GM12875 (cell line): Measurements from ENCODE around the gene SPDYE5.
A peak's percentile ranks its signal among the peaks of the same experiment; 100 is the strongest.
"Not testable (repeated sequence)": the region's sequence is repeated elsewhere in the genome, so short reads cannot be mapped to it uniquely, and the experiment has no call there.

ENCODE experiments used
- H3K4me3 ChIP-seq: one replicate; pipeline ENCODE4 v1.5.1; 2011; ENCODE audit warnings: low read depth, low read length, control low read depth

SPDYE5 gene, protein sequence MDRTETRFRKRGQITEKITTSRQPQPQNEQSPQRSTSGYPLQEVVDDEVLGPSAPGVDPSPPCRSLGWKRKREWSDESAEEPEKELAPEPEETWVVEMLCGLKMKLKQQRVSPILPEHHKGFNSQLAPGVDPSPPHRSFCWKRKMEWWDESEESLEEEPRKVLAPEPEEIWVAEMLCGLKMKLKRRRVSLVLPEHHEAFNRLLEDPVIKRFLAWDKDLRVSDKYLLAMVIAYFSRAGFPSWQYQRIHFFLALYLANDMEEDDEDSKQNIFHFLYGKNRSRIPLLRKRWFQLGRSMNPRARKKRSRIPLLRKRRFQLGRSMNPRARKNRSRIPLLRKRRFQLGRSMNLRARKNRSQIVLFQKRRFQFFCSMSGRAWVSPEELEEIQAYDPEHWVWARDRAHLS

DNA sequence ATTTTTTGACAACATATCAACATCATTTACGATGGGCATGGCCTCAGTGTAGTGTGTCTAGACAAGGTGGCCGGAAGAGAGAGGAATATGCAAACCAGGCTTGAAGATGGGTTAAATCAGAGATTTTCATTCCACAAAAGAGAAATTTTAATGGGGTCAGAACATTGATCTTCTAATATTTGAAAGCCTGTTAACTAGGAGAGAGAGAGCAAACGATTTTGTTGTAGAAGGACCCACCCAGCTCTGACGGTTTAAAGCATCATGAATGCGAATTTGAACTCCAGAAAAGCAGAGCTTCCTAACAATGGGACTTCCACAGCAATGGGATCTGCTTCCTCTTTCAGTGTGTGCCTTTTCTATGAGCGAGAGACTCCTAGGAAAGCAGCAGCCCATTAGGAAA, at the start of gene SPDYE5:
Gene SPDYE5, plus strand, starts transcription at position 301 of the 400 bp plus-strand sequence. CDS start 1,728 bp downstream, outside the sequence.
- H3K4me3 ChIP-seq: not testable (repeated sequence)

GRCh38 chr7:75442465-75443111, 49.5 kb upstream of the SPDYE5 start:
- H3K4me3 ChIP-seq: peak overlapping the region; percentile 55

- not testable (repeated sequence) for H3K4me3 ChIP-seq
These were observed 42.2 kb upstream of the SPDYE5 start for GRCh38 chr7:75449946-75450345.

DNA sequence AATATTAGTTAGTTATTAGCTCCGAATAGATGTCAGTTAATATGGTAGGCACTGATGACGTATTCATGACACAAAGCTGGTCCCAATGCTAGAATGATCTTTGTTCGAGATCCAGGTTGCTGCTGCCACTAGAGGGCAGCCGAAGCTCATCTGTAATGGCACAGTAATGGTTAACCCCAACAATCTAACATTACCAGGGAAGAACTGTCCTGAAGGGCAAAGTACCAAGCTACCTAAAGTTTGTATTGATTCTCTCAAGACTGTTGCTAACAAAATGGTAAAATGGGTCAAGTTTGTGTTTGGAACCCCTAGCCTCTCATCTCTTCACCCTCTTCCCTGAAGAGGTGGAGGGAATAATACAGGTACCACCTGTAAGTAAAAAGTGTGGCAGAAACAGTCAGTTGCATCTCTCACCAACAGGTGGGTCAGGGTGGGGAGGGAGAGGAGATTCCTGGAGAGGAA, 39.6 kb upstream of the SPDYE5 start:
- not testable (repeated sequence) for H3K4me3 ChIP-seq

DNA sequence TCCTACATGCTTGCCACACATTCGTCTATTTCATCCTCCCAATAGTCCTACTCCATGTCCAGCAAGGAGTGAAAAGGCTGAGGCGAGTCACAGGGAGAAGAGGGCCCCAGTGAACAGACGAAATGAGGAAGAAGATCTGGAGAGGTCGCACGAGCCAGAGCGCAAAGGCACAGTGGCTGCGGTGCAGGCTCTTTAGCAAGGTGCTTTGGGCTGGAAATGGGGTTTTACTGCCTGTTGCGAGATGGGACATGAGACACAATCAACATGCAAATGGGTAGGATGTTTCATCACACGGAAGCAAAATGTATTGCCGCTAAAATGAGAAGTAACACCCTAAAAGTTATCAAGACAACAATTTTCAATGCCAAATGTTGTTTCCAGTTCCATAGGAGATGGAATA, 35.7 kb upstream of the SPDYE5 start:
- not testable (repeated sequence) for H3K4me3 ChIP-seq

DNA sequence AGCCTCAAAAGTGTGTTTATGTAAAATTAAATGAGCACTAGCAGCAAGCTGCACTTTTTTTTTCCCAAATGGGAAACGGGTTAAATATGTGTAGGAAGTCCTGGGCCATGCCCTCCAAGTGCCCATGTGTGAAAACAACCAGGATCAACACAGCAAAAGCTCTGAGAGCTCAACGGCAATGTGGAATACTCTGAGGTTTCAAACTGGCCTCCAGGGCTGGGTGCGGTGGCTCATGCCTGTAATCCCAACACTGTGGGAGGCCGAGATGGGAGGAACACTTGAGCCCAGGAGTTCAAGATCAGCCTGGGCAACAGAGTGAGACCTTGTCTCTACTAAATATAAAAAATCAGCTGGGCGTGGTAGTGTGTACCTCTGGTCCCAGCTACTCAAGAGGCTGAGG, 34.1 kb upstream of the SPDYE5 start:
- not testable (repeated sequence) for H3K4me3 ChIP-seq

DNA sequence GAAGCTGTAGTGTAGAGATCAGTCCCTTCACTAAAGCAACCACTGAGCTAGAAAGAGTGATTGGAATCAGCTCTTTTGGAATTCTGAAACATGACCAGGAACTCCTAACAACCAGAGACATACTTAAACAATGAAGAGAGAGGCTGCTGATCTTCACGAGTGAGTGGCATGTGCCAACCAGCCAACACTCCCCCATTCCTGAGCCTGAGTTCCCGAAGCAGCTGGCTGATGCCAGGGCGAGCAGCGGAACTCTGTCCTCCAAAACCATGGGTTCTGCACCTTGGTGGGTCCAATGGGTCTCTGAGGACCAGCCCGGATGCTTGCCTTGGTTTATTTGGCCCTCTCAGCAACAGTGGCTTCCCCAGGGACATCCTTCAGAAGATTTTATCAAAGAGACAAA, 31.6 kb upstream of the SPDYE5 start:
- not testable (repeated sequence) for H3K4me3 ChIP-seq

DNA sequence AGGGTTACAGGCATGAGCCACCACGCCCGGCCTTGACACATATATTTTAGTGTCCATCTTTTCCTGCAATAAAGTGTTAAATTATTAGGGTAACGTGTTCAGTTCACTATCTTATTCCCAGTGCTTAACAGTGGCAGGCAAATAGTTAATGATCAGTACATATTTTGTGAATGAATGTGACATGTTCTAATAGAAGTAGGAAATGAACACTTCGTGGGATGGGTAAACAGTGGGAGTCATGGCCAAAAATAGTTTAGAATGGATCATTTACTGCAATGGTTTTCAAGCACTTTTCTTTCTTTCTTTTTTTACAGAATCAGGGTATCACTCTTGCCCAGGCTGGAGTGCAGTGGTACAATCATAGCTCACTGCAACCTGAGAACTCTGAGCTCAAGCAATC, 22.0 kb upstream of the SPDYE5 start:
- not testable (repeated sequence) for H3K4me3 ChIP-seq

DNA sequence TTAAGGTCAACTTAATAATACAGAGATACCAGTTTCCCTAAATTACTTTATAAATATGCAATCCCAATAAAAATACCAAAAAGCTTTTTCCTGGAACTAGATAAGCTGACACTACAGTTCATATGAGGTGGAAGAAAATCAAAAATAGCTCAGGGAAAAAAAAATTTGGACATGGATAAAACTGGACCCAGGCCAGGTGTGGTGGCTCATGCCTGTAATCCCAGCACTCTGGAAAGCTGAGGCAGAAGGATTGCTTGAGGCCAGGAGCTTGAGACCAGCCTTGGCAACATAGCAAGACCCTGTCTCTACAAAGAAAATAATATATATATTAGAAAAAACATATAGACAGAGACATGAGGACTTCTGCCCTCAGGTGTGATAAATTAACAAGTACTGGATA, 14.7 kb upstream of the SPDYE5 start:
- H3K4me3 ChIP-seq: not testable (repeated sequence)

GRCh38 chr7:75480313-75480712, 11.8 kb upstream of the SPDYE5 start:
- H3K4me3 ChIP-seq: not testable (repeated sequence)

DNA sequence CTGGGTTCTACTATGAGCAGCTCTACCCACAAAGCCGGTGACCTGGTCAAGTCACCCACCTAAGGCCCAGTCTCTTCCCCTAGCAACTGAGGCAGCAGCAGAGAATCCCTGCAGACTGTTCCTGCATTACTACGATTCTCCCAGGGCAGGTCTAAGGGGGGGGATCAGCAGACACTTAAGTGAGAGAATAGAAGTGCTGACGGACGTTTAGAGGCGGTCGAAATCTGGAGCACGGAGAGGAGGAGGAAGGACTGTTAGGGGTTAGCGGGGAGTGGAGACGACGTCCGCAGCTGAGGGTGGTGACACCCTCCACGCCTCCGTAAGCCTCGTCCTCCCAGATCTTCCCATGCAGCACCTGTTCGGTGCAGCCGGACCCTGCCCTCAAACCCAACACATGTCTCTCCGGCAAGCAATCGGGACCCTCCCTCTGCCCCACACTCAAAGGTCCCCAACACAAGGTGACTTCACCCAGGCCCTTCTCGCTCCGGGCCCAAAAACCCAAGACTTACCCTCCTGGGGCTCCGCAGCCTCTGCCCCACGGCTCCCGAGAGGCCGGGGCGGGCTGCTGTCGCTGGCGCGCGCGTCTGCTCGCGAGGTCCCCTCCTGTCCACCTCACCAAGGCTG, 6.7 kb upstream of the SPDYE5 start:
- H3K4me3 ChIP-seq: peak overlapping the region; percentile 82

DNA sequence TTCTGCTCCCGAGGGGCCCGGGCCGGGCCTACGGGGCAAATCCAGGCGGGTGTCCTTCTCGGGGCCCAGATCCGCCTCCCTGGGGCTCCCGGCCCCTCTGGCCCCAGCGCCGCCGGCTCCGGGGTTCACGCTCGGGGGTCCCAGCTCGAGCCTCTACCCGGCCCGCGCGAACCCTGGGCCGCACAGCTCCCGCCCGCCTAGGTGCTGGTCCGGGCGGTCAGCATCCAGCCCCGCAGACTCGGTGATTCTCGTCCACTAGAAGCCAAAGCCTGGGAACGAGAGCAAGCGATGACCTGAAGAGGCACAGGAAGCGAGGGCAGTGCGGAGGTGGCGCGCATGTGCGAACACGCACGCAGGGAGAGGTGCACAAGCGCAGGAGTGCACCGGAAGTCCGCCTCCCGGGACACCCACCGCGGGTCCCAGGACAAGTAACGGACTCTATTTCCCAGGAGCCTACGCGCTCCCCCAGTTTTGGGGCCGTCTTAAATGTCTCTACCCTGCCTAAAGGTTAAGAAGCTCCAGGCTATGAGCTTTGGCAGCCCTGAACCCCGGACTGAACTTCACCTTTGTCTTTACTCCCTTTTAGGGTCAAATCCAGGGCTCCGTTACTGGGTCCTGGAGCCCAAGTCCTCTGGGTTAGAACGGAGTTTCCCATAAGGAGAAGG, 6.0 kb upstream of the SPDYE5 start, which contains the start of gene POM121C:
Gene POM121C, minus strand, starts transcription at position 321 of the 665 bp plus-strand sequence. CDS start 44,803 bp downstream, outside the sequence.
- peak within 1 kb of the TSS; percentile 82 for H3K4me3 ChIP-seq

DNA sequence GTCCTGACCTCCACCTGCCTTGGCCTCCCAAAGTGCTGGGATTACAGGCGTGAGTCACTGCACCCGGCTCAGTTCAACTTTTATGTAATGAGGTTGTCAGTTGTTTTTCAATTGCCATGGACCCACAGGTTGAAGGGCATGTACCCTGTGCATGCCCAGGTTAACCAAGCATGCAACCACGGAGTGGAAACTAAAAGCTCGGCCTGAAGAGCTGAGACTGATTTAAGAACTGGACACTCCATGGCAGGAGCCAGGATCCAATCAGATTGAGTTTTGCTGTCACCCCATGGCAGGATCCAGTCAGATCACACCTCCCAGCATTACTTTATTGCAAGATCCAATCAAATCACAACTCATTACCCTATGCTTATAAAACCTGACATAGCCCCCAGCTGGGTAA, 16.9 kb downstream of the SPDYE5 start:
- H3K4me3 ChIP-seq: not testable (repeated sequence)

- H3K4me3 ChIP-seq: not testable (repeated sequence)
These were observed 26.7 kb downstream of the SPDYE5 start for GRCh38 chr7:75518842-75519241.

DNA sequence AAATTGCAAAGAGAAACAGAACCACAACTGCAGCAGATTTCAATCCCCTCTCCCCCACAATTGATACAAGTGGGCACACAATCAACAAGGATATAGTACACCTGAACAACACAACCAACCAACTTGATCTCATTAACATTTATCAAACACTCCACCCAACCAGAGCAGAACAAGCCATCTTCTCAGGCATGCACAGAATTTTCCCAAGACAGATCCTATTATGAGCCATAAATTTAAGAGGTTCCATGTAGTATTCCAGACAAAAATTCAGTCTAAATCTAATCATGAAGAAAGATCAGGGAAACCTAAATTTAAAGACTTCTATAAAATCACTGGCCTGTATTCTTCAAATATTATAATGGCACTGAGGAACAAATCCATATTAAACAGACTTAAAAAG, 29.6 kb downstream of the SPDYE5 start:
- not testable (repeated sequence) for H3K4me3 ChIP-seq

DNA sequence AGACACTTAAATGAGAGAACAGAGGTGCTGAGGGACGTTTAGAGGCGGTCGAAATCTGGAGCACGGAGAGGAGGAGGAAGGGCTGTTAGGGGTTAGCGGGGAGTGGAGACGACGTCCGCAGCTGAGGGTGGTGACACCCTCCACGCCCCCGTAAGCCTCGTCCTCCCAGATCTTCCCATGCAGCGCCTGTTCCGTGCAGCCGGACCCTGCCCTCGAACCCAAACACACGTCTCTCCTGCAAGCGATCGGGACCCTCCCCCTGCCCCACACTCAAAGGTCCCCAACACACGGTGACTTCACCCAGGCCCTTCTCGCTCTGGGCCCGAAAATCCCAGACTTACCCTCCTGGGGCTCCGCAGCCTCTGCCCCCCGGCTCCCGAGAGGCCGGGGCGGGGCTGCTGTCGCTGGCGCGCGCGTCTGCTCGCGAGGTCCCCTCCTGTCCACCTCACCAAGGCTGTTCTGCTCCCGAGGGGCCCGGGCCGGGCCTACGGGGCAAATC, 35.2 kb downstream of the SPDYE5 start:
- H3K4me3 ChIP-seq: peak overlapping the region; percentile 74
